ENCODE measurements around the gene VRK3.

- TF ChIP-seq CTCF (IDR thresholded peaks at IDR 0.05; ENCODE audit: borderline replicate concordance, extremely low read depth, low read length, poor library complexity, severe bottlenecking) (no peak), EZH2 (IDR thresholded peaks at IDR 0.05; ENCODE audit: borderline replicate concordance, low read depth, low read length, severe bottlenecking) (no peak)
These were observed 24.2 kb downstream of the VRK3 start for GRCh38 chr19:50000841-50001557.
